Common myeloid progenitor, CD34-positive (primary cell): Measurements from ENCODE around the gene SLC45A3.
A peak's percentile ranks its signal among the peaks of the same experiment; 100 is the strongest.

Experiments
- CTCF ChIA-PET: fragments of 350-600 bp; sonication (Branson Sonifier 250); formaldehyde crosslinking; loops from one replicate; lab custom pipeline; 2021; ENCODE audit warnings: antibody characterized with exemption; lab: Charles Lee
- POLR2A ChIA-PET: fragments of 350-600 bp; sonication (Branson Sonifier 250); formaldehyde crosslinking; loops from one replicate; lab custom pipeline; 2021; ENCODE audit warnings: antibody characterized with exemption; lab: Charles Lee
- DNase-seq, 3 donors: peaks; one replicate each; pipeline versions ENCODE4 v3.0.0 to v3.0.0-alpha.2; 2013
- H3K27ac ChIP-seq, 2 experiments: 1 replicate in 1 of 2; 2 replicates in 1 of 2; pipeline ENCODE4 v1.7.0; 2013; ENCODE audit warnings: inconsistent platforms in 2 of 2, low read length in 2 of 2, mild to moderate bottlenecking in 2 of 2, low read depth in 1 of 2, moderate library complexity in 1 of 2; ENCODE audit not compliant: severe bottlenecking in 2 of 2, insufficient read depth in 1 of 2, poor library complexity in 1 of 2
- H3K27me3 ChIP-seq, 5 experiments: replicated peaks in 2 of 5; 1 replicate in 3 of 5; 2 replicates in 2 of 5; pipeline versions ENCODE4 v1.6.1 to v1.7.0; 2013; ENCODE audit warnings: low read length in 4 of 5, mild to moderate bottlenecking in 2 of 5, moderate library complexity in 2 of 5, inconsistent platforms in 1 of 5; ENCODE audit not compliant: insufficient read depth in 5 of 5, control insufficient read depth in 4 of 5
- H3K36me3 ChIP-seq, 4 experiments: 1 replicate in 2 of 4; 2 replicates in 2 of 4; pipeline versions ENCODE4 v1.6.1 to v1.7.0; 2013; ENCODE audit warnings: low read length in 3 of 4, control low read depth in 1 of 4, mild to moderate bottlenecking in 1 of 4; ENCODE audit not compliant: control insufficient read depth in 4 of 4, insufficient read depth in 4 of 4
- H3K4me1 ChIP-seq, 4 experiments: 1 replicate in 3 of 4; 2 replicates in 1 of 4; pipeline versions ENCODE4 v1.6.1 to v1.7.1; 2013; ENCODE audit warnings: low read length in 3 of 4, mild to moderate bottlenecking in 3 of 4, control low read depth in 1 of 4, inconsistent platforms in 1 of 4, moderate library complexity in 1 of 4; ENCODE audit not compliant: control insufficient read depth in 4 of 4, insufficient read depth in 4 of 4; ENCODE audit errors: control extremely low read depth in 1 of 4
- H3K4me3 ChIP-seq, 7 experiments: 1 replicate in 4 of 7; 2 replicates in 3 of 7; pipeline versions ENCODE4 v1.5.1 to v1.7.0; 2013; ENCODE audit warnings: mild to moderate bottlenecking in 7 of 7, low read length in 6 of 7, moderate library complexity in 6 of 7, inconsistent platforms in 2 of 7, low read depth in 2 of 7, control low read depth in 1 of 7; ENCODE audit not compliant: insufficient read depth in 4 of 7, control insufficient read depth in 1 of 7; ENCODE audit errors: extremely low read depth in 1 of 7
- H3K9me3 ChIP-seq, 5 experiments: 1 replicate in 4 of 5; 2 replicates in 1 of 5; pipeline versions ENCODE4 v1.6.1 to v1.7.1; 2013; ENCODE audit warnings: low read length in 4 of 5, mild to moderate bottlenecking in 2 of 5, inconsistent platforms in 1 of 5, low read depth in 1 of 5, moderate library complexity in 1 of 5; ENCODE audit not compliant: control insufficient read depth in 4 of 5, insufficient read depth in 2 of 5; ENCODE audit errors: control extremely low read depth in 1 of 5
- WGBS: methylation state at CpG from one replicate; pipeline ENCODE4 v1.1.5; 2013; ENCODE audit not compliant: insufficient coverage; 5-methylcytosine and 5-hydroxymethylcytosine counted together

Gene SLC45A3

DNA sequence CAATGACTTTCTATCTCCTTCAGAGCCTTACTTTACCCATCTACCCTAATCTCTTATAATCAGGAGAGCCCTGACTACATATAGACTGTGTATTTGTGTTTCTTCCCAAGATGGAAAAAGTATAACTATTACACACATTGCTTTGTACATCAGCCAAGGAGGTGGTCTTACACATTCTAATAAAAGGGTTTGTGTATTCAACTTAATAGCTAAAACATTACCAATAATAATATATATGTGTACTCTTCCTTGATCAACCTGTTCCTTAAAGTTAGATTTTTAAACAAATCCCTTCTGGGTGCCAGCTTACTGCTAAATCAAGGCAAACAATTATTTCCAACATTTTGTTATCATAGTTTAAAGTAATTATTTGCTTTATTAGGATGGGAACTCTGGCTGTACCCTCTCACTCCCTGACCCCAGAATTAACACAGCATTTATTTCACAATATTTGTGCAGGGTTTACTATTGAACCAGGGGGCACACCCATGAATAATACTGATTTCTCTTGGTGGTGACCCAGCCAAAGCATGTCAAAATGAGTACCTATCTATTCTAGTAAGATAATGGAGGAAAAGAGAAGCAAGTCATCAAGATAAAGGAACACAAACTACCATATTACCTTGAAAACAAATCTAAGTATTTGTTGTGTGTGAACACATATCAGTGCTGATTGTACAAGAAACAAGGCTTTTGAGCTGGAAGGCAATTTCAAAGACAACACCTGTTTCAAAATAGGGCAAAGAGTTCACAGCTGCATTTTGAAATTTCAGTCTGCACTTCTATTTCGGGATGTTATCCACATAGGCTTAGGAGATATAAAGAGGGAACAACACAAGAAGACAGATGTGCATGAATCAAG is 30.1 kb upstream of the SLC45A3 start:
- H3K4me3 ChIP-seq: no peak overlapping the region
- peaks cover 0 to 32% (median 5%) of the 10 kb centered on the region in 4 experiments for H3K36me3 ChIP-seq
- H3K4me1 ChIP-seq: peaks cover 30 to 53% (median 38%) of the 10 kb centered on the region in 4 experiments
- ChIA-PET POLR2A (interaction anchor here (1.1 kb wide), 1 partner anchor 52 kb away, joined by 3 read pairs; no protein-coding TSS in a partner anchor), CTCF (interaction anchor here (0.7 to 19.6 kb wide), 23 partner anchors 10 to 268 kb away, joined by 3 to 1013 read pairs (median 6); partner anchors contain the start of genes ELK4 and SLC45A3)
- no peaks in the 10 kb centered on the region for H3K27me3 ChIP-seq
- no peak for DNase-seq
- H3K9me3 ChIP-seq: no peaks in the 10 kb centered on the region
- H3K27ac ChIP-seq: no peak overlapping the region
- no CpG with 5 or more reads among the region's 1 CpG for WGBS

DNA sequence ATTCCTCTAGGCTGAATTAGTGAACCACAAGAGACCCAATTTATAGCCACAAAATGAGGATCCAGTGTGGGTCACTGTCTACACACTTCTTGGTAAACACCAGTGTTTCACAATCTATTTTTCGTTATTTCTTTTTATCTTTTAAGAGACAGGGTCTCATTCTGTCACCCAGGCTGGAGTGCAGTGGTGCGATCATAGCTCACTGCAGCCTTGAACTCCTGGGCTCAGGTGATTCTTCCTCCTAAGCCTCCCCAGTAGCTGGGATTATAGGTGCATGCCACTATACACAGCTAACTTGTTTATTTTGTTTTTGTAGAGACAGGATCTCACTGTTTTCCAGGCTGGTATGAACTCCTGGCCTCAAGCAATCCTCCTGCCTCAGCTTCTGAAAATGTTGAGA is 29.3 kb upstream of the SLC45A3 start:
- WGBS: 88% methylated on average over 1 of the region's 2 CpGs
- CTCF ChIA-PET: interaction anchor here (0.6 to 19.6 kb wide), 17 partner anchors 9 to 269 kb away, joined by 3 to 1013 read pairs (median 5); partner anchors contain the start of gene SLC45A3

DNA sequence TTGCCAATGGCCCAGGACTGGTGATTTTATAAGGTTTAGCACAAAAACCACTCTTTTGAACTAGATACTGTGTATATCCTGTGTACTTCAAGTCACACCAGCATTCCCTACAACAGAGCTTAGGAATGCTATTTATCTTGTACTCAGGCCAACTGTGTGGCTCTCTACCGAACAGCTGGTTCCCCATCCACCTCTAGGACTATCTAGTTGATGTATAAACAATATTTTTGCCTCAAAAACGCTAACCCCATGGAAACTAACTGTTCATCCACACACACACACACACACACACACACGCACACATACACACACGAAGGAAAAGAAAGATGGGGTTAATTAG is 28.7 kb upstream of the SLC45A3 start:
- H3K4me1 ChIP-seq: peaks cover 36 to 65% (median 48%) of the 10 kb centered on the region in 4 experiments
- H3K27ac ChIP-seq: no peak overlapping the region
- WGBS: no CpG with 5 or more reads among the region's 4 CpGs
- H3K9me3 ChIP-seq: no peaks in the 10 kb centered on the region
- peaks cover 0 to 19% (median 3%) of the 10 kb centered on the region in 4 experiments for H3K36me3 ChIP-seq
- CTCF ChIA-PET: interaction anchor here (0.6 to 19.6 kb wide), 11 partner anchors 9 to 270 kb away, joined by 3 to 1013 read pairs (median 5); partner anchors contain the start of gene SLC45A3
- no peaks in the 10 kb centered on the region for H3K27me3 ChIP-seq
- no peak for DNase-seq
- no peak overlapping the region for H3K4me3 ChIP-seq
- POLR2A ChIA-PET: interaction anchor here (0.6 to 1.1 kb wide), 3 partner anchors 11 to 31 kb away, joined by 3 to 5 read pairs (median 3); no protein-coding TSS in a partner anchor

More for the DNA sequence above, 29.3 kb upstream of the SLC45A3 start:
- H3K9me3 ChIP-seq: no peaks in the 10 kb centered on the region
- no peak overlapping the region for H3K4me3 ChIP-seq
- peaks cover 36 to 59% (median 42%) of the 10 kb centered on the region in 4 experiments for H3K4me1 ChIP-seq
- peaks cover 0 to 25% (median 3%) of the 10 kb centered on the region in 4 experiments for H3K36me3 ChIP-seq
- POLR2A ChIA-PET: interaction anchor here (1.0 to 1.1 kb wide), 2 partner anchors 11 to 32 kb away, joined by 3 read pairs; no protein-coding TSS in a partner anchor
- no peak overlapping the region for H3K27ac ChIP-seq
- no peak for DNase-seq
- H3K27me3 ChIP-seq: no peaks in the 10 kb centered on the region

DNA sequence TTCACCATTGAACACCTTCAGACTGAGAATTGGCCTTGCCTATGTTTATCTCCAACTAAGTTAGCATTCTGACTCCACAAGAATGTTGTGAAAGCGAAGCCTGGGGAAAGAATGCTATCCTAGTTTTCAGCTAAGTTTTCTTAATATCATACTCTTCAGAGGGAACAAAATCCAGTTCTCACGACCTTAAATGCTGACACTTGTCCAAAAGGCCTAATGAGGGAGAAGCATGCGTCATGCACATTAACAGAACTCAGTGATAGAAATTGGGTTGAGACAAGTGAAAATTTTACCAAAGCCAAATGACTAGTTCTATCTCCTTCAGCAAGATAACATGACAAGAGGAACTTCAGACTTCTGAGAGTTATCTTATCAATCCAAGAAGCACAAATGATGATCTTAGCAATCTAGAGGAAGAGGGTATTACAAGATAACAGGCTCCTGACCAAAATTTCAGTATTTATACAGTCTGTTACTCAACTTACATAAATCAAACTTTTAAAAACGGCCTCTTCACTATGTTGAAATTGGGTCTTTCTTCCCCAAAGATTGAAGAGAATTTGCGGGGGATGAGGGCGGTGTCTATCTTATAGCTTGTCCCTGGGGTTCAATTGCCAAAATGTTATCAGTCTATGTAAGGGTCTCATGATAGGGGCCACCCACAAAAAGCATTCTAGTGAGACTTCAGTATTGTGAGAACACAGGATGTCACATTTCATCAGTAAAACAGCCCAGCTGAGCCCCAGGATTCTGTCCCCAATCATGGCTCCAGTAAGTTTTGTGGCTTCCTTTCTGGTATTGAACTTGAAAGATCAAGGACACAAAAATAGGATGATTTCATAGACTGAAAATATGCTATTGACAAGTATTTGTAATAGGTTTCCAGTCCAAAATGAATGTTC is 26.5 kb upstream of the SLC45A3 start:
- no peaks in the 10 kb centered on the region for H3K27me3 ChIP-seq
- H3K27ac ChIP-seq: peak overlapping the region; percentile 25 to 60
- H3K9me3 ChIP-seq: no peaks in the 10 kb centered on the region
- POLR2A ChIA-PET: interaction anchor here (0.6 to 1.6 kb wide), 5 partner anchors 12 to 49 kb away, joined by 3 to 5 read pairs (median 3); no protein-coding TSS in a partner anchor
- DNase-seq: peak; percentile 23 to 64 (median 51)
- peaks cover 0 to 16% (median 3%) of the 10 kb centered on the region in 4 experiments for H3K36me3 ChIP-seq
- CTCF ChIA-PET: interaction anchor here (0.9 to 19.6 kb wide), 4 partner anchors 9 to 58 kb away, joined by 3 to 1013 read pairs (median 4); partner anchors contain the start of gene SLC45A3
- peaks cover 48 to 87% (median 70%) of the 10 kb centered on the region in 4 experiments for H3K4me1 ChIP-seq
- peak overlapping the region in 1 of 7 experiments; percentile 12 for H3K4me3 ChIP-seq
- WGBS: 43% methylated on average over 5 of the region's 6 CpGs

DNA sequence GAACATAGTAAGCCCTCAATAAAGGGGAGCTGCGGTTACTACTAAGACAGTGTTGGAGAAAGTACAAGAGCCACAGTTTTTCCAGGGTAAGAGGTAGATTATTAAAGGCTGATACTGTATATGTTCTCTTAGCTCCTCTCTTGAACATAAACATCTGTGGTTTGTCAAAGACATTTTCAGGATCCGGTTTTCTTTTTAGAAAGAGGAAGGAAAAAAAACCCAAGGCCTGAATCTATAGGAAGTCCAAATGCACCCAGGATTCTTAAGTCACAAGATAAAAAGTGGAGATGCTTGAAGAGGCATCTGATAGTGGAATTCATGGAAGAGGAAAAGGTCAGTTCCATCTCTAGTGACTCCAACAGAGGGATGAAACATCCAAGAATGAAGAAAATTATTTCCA is 24.6 kb upstream of the SLC45A3 start:
- CTCF ChIA-PET: interaction anchor here (1.0 to 19.6 kb wide), 4 partner anchors 9 to 36 kb away, joined by 3 to 1013 read pairs (median 4); partner anchors contain the start of gene SLC45A3
- POLR2A ChIA-PET: interaction anchor here (0.9 kb wide), 1 partner anchor 30 kb away, joined by 4 read pairs; no protein-coding TSS in a partner anchor

DNA sequence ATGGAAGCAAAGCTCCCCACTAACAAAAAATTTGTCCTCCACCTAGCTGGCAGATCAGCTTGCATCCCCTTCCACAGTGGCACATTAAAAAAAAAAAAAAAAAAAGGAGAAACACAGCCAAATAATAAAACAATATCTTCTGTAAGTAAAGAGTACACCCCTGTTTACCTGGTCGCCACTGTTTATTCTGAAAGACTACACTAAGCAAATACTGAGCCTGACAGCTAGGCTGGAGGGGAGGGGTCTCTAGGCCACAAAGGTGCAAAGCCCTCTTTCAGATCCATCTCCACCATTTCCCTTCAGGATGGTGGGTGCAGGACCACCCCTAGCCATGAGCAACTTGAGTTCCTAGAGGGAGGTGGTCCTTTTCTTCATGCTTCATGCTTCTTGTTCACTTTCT is 22.8 kb upstream of the SLC45A3 start:
- DNase-seq: no peak
- H3K27ac ChIP-seq: no peak overlapping the region
- H3K36me3 ChIP-seq: peaks cover 0 to under 1% (median 0%) of the 10 kb centered on the region in 4 experiments
- peak overlapping the region in 1 of 7 experiments; percentile 32 for H3K4me3 ChIP-seq
- H3K27me3 ChIP-seq: no peaks in the 10 kb centered on the region
- POLR2A ChIA-PET: interaction anchor here (0.9 kb wide), 2 partner anchors 10 to 11 kb away, joined by 3 to 4 read pairs; no protein-coding TSS in a partner anchor
- CTCF ChIA-PET: interaction anchor here (0.6 to 19.6 kb wide), 6 partner anchors 8 to 63 kb away, joined by 3 to 1013 read pairs (median 4); partner anchors contain the start of gene SLC45A3
- peaks cover 39 to 84% (median 75%) of the 10 kb centered on the region in 4 experiments for H3K4me1 ChIP-seq
- no CpG with 5 or more reads among the region's 1 CpG for WGBS
- H3K9me3 ChIP-seq: no peaks in the 10 kb centered on the region

More for the DNA sequence above, 24.6 kb upstream of the SLC45A3 start:
- H3K36me3 ChIP-seq: peaks cover 0 to 11% (median 3%) of the 10 kb centered on the region in 4 experiments
- no peaks in the 10 kb centered on the region for H3K27me3 ChIP-seq
- 10% methylated on average over 2 of the region's 2 CpGs for WGBS
- H3K9me3 ChIP-seq: no peaks in the 10 kb centered on the region
- DNase-seq: peak in 1 of 3 donors; percentile 27
- peak overlapping the region; percentile 3 to 50 for H3K27ac ChIP-seq
- H3K4me3 ChIP-seq: peak overlapping the region in 4 of 7 experiments; percentile 13 to 44 (median 28)
- H3K4me1 ChIP-seq: peaks cover 46 to 91% (median 81%) of the 10 kb centered on the region in 4 experiments
